H9 (cell line): ENCODE measurements around the gene FNDC3B. TPM values are rescaled to one million over a fixed set of nuclear protein-coding genes. Genes with fewer than 3 reads are reported as not detected.

Source experiments
- DNase-seq: peaks from one replicate; pipeline ENCODE4 v3.0.0-alpha.2; 2017
- H2AFZ ChIP-seq: one replicate; pipeline ENCODE4 v1.6.1; 2013; ENCODE audit warnings: mild to moderate bottlenecking, low read length, control low read depth, moderate library complexity
- H2AK5ac ChIP-seq: 2 replicates; pipeline ENCODE4 v1.6.1; 2013; ENCODE audit warnings: low read length, control low read depth, mixed read lengths; ENCODE audit not compliant: insufficient read length
- H2BK120ac ChIP-seq: one replicate; pipeline ENCODE4 v1.6.1; 2013; ENCODE audit warnings: low read depth, mild to moderate bottlenecking, low read length, control low read depth, inconsistent platforms; ENCODE audit not compliant: poor library complexity, severe bottlenecking
- H2BK12ac ChIP-seq: 2 replicates; pipeline ENCODE4 v1.6.1; 2013; ENCODE audit warnings: low read length, control low read depth, mixed read lengths, low read depth; ENCODE audit not compliant: insufficient read length
- H2BK15ac ChIP-seq: 2 replicates; pipeline ENCODE4 v1.6.1; 2013; ENCODE audit warnings: low read depth, low read length, control low read depth
- H2BK20ac ChIP-seq: one replicate; pipeline ENCODE4 v1.6.1; 2013; ENCODE audit warnings: low read depth, mild to moderate bottlenecking, low read length, control low read depth, inconsistent platforms; ENCODE audit not compliant: poor library complexity, severe bottlenecking
- H2BK5ac ChIP-seq: 2 replicates; pipeline ENCODE4 v1.6.1; 2013; ENCODE audit warnings: low read length, control low read depth, mixed read lengths; ENCODE audit not compliant: insufficient read length
- H3K14ac ChIP-seq: 2 replicates; pipeline ENCODE4 v1.6.1; 2013; ENCODE audit warnings: low read length, control low read depth; ENCODE audit not compliant: insufficient read depth
- H3K18ac ChIP-seq: 2 replicates; pipeline ENCODE4 v1.6.1; 2013; ENCODE audit warnings: low read depth, mild to moderate bottlenecking, mixed read lengths, low read length, control low read depth; ENCODE audit not compliant: insufficient read length
- H3K23ac ChIP-seq: 2 replicates; pipeline ENCODE4 v1.6.1; 2013; ENCODE audit warnings: low read length, control low read depth, mixed read lengths, low read depth; ENCODE audit not compliant: insufficient read length
- H3K23me2 ChIP-seq: 2 replicates; pipeline ENCODE4 v1.6.1; 2013; ENCODE audit warnings: low read depth, mild to moderate bottlenecking, mixed read lengths, low read length, control low read depth; ENCODE audit not compliant: insufficient read length, poor library complexity, severe bottlenecking
- H3K27ac ChIP-seq: 2 replicates; pipeline ENCODE4 v1.5.1; 2013; ENCODE audit warnings: low read length, control low read depth, mixed read lengths, low read depth; ENCODE audit not compliant: insufficient read length
- H3K27me3 ChIP-seq: 2 replicates; pipeline ENCODE4 v1.6.1; 2013; ENCODE audit warnings: low read length, control low read depth, inconsistent platforms; ENCODE audit not compliant: insufficient read depth
- H3K4ac ChIP-seq: 2 replicates; pipeline ENCODE4 v1.6.1; 2013; ENCODE audit warnings: low read depth, mild to moderate bottlenecking, control low read depth, inconsistent platforms, low read length, moderate library complexity
- H3K4me1 ChIP-seq: 2 replicates; pipeline ENCODE4 v1.6.1; 2013; ENCODE audit warnings: low read length, control low read depth, inconsistent platforms; ENCODE audit not compliant: insufficient read depth
- H3K4me2 ChIP-seq: 2 replicates; pipeline ENCODE4 v1.6.1; 2013; ENCODE audit warnings: low read length, control low read depth, mixed read lengths; ENCODE audit not compliant: insufficient read length, insufficient read depth
- H3K56ac ChIP-seq: 2 replicates; pipeline ENCODE4 v1.6.1; 2013; ENCODE audit warnings: low read depth, mild to moderate bottlenecking, mixed read lengths, low read length, control low read depth; ENCODE audit not compliant: insufficient read length
- H3K79me1 ChIP-seq: 2 replicates; pipeline ENCODE4 v1.6.1; 2013; ENCODE audit warnings: low read depth, mild to moderate bottlenecking, moderate library complexity, low read length, control low read depth, inconsistent platforms; ENCODE audit not compliant: insufficient read depth, poor library complexity, severe bottlenecking
- H3K79me2 ChIP-seq: 2 replicates; pipeline ENCODE4 v1.6.1; 2013; ENCODE audit warnings: low read length, control low read depth, inconsistent platforms; ENCODE audit not compliant: insufficient read depth
- H3K9ac ChIP-seq: 2 replicates; pipeline ENCODE4 v1.6.1; 2013; ENCODE audit warnings: low read length, control low read depth, mixed read lengths; ENCODE audit not compliant: insufficient read length; ENCODE audit errors: extremely low read depth
- H3K9me3 ChIP-seq: one replicate; pipeline ENCODE4 v1.6.1; 2013; ENCODE audit warnings: low read depth, low read length, inconsistent platforms; ENCODE audit not compliant: control insufficient read depth
- H3T11ph ChIP-seq: one replicate; pipeline ENCODE4 v1.6.1; 2013; ENCODE audit warnings: mild to moderate bottlenecking, low read length, control low read depth, inconsistent platforms
- H4K20me1 ChIP-seq: one replicate; pipeline ENCODE4 v1.6.1; 2013; ENCODE audit not compliant: control insufficient read depth, insufficient read length, insufficient read depth
- H4K5ac ChIP-seq: 2 replicates; pipeline ENCODE4 v1.6.1; 2013; ENCODE audit warnings: low read depth, mild to moderate bottlenecking, mixed read lengths, low read length, control low read depth; ENCODE audit not compliant: insufficient read length
- H4K8ac ChIP-seq: replicated peaks from 2 replicates; pipeline ENCODE4 v1.6.1; 2013; ENCODE audit warnings: low read length, control low read depth, mixed read lengths, low read depth; ENCODE audit not compliant: insufficient read length
- H4K91ac ChIP-seq: 2 replicates; pipeline ENCODE4 v1.6.1; 2013; ENCODE audit warnings: low read depth, mild to moderate bottlenecking, moderate library complexity, mixed read lengths, low read length, control low read depth; ENCODE audit not compliant: insufficient read length
- H3K27ac Mint-ChIP-seq, 3 experiments: 2 replicates in 2 of 3; 3 replicates in 1 of 3; pipeline ENCODE4 v1.8.0; 2020 to 2021; ENCODE audit warnings: mixed read lengths in 3 of 3, mild to moderate bottlenecking in 1 of 3, moderate library complexity in 1 of 3
- H3K27me3 Mint-ChIP-seq: 2 replicates; pipeline ENCODE4 v1.8.0; 2021; ENCODE audit warnings: low read depth, mild to moderate bottlenecking, moderate library complexity, mixed read lengths
- H3K36me3 Mint-ChIP-seq, 3 experiments: 2 replicates in 2 of 3; 3 replicates in 1 of 3; pipeline ENCODE4 v1.8.0; 2020 to 2021; ENCODE audit warnings: low read depth in 3 of 3, mixed read lengths in 3 of 3; ENCODE audit not compliant: insufficient read depth in 1 of 3
- H3K4me1 Mint-ChIP-seq, 2 experiments: 2 replicates each; pipeline ENCODE4 v1.8.0; 2020; ENCODE audit warnings: mixed read lengths in 2 of 2
- H3K4me3 Mint-ChIP-seq, 2 experiments: 2 replicates in 1 of 2; 3 replicates in 1 of 2; pipeline ENCODE4 v1.8.0; 2020 to 2021; ENCODE audit warnings: mild to moderate bottlenecking in 2 of 2, mixed read lengths in 2 of 2, moderate library complexity in 1 of 2
- H3K9me3 Mint-ChIP-seq, 2 experiments: 2 replicates in 1 of 2; 3 replicates in 1 of 2; pipeline ENCODE4 v1.8.0; 2020; ENCODE audit warnings: mild to moderate bottlenecking in 2 of 2, mixed read lengths in 2 of 2, moderate library complexity in 1 of 2
- CTCF ChIP-seq: fragments of 200-600 bp; sonication (generic); conservative IDR thresholded peaks from 3 replicates; pipeline ENCODE4 v1.8.0; 2021; ENCODE audit warnings: antibody characterized with exemption, mild to moderate bottlenecking
- WGBS: extraction: QIAGEN DNeasy Blood & Tissue Kit; methylation state at CpG from one replicate; pipeline ENCODE4 v1.1.7; 2013; ENCODE audit warnings: missing lambda C conversion rate, low lambda C conversion rate, mixed read lengths; ENCODE audit not compliant: insufficient read length; ENCODE audit errors: extremely low coverage; 5-methylcytosine and 5-hydroxymethylcytosine counted together
- total RNA-seq: library from RNA; stranded (reverse); gene quantifications from 2 replicates; pipeline ENCODE4 v1.2.1, GENCODE V29; 2021

FNDC3B gene
- total RNA-seq, 1 experiment from 2014 or later: 43.8 TPM

GRCh38 chr3:172078244-172078643, 38.9 kb downstream of the FNDC3B start:
- H3K27me3 Mint-ChIP-seq: no peaks in the 10 kb centered on the region
- no peak for DNase-seq
- H3K4me3 Mint-ChIP-seq: no peak overlapping the region

More at GRCh38 chr3:172078244-172078643, 38.9 kb downstream of the FNDC3B start:
- Histone ChIP-seq H3K18ac (no peak overlapping the region), H3T11ph (no peak overlapping the region), H2BK15ac (no peak overlapping the region), H3K14ac (no peak overlapping the region), H3K4me1 (peaks cover 3% of the 10 kb centered on the region; the same call in 1 of the 2 replicates), H3K79me1 (no peaks in the 10 kb centered on the region), H3K79me2 (peaks cover 20% of the 10 kb centered on the region; the same call in 1 of the 2 replicates), H3K23me2 (no peaks in the 10 kb centered on the region), H4K8ac (no peak overlapping the region), H3K4ac (no peak overlapping the region), H2BK20ac (no peak overlapping the region), H3K9ac (no peak overlapping the region), H3K27me3 (no peaks in the 10 kb centered on the region), H2AK5ac (no peak overlapping the region), H2AFZ (no peak overlapping the region), H3K56ac (no peak overlapping the region), H4K91ac (no peak overlapping the region), H2BK120ac (no peak overlapping the region), H4K5ac (no peak overlapping the region), H4K20me1 (no peaks in the 10 kb centered on the region), H3K4me2 (no peak overlapping the region), H3K23ac (no peak overlapping the region), H2BK5ac (no peak overlapping the region), H3K27ac (no peak overlapping the region), H3K9me3 (no peaks in the 10 kb centered on the region), H2BK12ac (no peak overlapping the region)
- Mint-ChIP-seq H3K4me1 (peaks cover 20 to 23% of the 10 kb centered on the region in 2 experiments), H3K36me3 (peaks cover 10 to 24% (median 16%) of the 10 kb centered on the region in 3 experiments; a peak in 6 of 7 replicates), H3K27ac (no peak overlapping the region; a peak in 1 of 7 replicates), H3K9me3 (no peaks in the 10 kb centered on the region)
- WGBS: no CpG with 5 or more reads among the region's 4 CpGs
- no peak for TF ChIP-seq CTCF
